Neural crest cell (in vitro differentiated cells): ENCODE data around the gene RTN4. TPM values are rescaled to one million over a fixed set of nuclear protein-coding genes. Genes with fewer than 3 reads are reported as not detected.
A peak's percentile ranks its signal among the peaks of the same experiment; 100 is the strongest.

Source experiments
- DNase-seq: peaks from one replicate; pipeline ENCODE4 v3.0.0; 2021; ENCODE audit warnings: low read depth, mixed read lengths, low spot score
- H3K27ac Mint-ChIP-seq: one replicate; pipeline ENCODE4 v1.8.0; 2021; ENCODE audit warnings: mild to moderate bottlenecking, mixed read lengths; ENCODE audit not compliant: unreplicated experiment
- H3K27me3 Mint-ChIP-seq: 2 replicates; pipeline ENCODE4 v1.8.0; 2021; ENCODE audit warnings: low read depth, mild to moderate bottlenecking, mixed read lengths
- H3K36me3 Mint-ChIP-seq: 2 replicates; pipeline ENCODE4 v1.8.0; 2021; ENCODE audit warnings: low read depth, mild to moderate bottlenecking, mixed read lengths
- H3K4me1 Mint-ChIP-seq: 2 replicates; pipeline ENCODE4 v1.8.0; 2021; ENCODE audit warnings: mixed read lengths
- H3K4me3 Mint-ChIP-seq: one replicate; pipeline ENCODE4 v1.8.0; 2021; ENCODE audit warnings: mild to moderate bottlenecking, mixed read lengths
- H3K9me3 Mint-ChIP-seq: 2 replicates; pipeline ENCODE4 v1.8.0; 2021; ENCODE audit warnings: mixed read lengths
- total RNA-seq: library from RNA; stranded (reverse); gene quantifications from 2 replicates; pipeline ENCODE4 v1.2.1, GENCODE V29; 2021
- TF ChIP-seq, protein P1 (sequence below): fragments of 200-600 bp; sonication (generic); conservative IDR thresholded peaks from 2 replicates; pipeline ENCODE4 v1.5.0; 2021; ENCODE audit warnings: antibody characterized with exemption, mild to moderate bottlenecking

The RTN4 gene
- total RNA-seq, 1 donor from 2014 or later = 204 TPM

- Mint-ChIP-seq H3K27ac (no peak overlapping the region), H3K4me3 (no peak overlapping the region), H3K4me1 (peaks cover 20% of the 10 kb centered on the region)
Measured at GRCh38 chr2:54986264-54986663, 64.0 kb downstream of the RTN4 start.

DNA sequence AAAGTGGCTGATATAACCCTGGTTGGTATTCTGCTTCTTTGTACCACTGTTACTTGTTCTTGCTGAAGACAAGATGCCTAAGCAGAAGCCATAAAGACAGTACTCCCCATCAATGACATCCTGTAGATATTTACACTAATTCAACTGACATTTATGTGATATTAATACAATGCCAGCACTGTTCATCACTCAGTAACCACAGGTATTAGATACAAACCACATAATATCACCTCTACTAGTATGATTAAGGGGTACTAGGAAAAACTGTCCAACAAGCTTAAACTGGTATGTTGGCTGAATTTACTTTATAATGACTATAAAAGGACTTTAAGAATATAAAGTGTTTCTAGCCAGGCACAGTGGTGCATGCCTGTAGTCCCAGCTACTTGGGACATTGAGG lies 65.8 kb downstream of the RTN4 start:
- H3K9me3 Mint-ChIP-seq = no peaks in the 10 kb centered on the region
- DNase-seq = no peak
- TF ChIP-seq, protein P1, sequence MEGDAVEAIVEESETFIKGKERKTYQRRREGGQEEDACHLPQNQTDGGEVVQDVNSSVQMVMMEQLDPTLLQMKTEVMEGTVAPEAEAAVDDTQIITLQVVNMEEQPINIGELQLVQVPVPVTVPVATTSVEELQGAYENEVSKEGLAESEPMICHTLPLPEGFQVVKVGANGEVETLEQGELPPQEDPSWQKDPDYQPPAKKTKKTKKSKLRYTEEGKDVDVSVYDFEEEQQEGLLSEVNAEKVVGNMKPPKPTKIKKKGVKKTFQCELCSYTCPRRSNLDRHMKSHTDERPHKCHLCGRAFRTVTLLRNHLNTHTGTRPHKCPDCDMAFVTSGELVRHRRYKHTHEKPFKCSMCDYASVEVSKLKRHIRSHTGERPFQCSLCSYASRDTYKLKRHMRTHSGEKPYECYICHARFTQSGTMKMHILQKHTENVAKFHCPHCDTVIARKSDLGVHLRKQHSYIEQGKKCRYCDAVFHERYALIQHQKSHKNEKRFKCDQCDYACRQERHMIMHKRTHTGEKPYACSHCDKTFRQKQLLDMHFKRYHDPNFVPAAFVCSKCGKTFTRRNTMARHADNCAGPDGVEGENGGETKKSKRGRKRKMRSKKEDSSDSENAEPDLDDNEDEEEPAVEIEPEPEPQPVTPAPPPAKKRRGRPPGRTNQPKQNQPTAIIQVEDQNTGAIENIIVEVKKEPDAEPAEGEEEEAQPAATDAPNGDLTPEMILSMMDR = no peak
- peaks cover 18% of the 10 kb centered on the region for H3K4me1 Mint-ChIP-seq
- H3K36me3 Mint-ChIP-seq = no peaks in the 10 kb centered on the region
- no peaks in the 10 kb centered on the region for H3K27me3 Mint-ChIP-seq
- H3K27ac Mint-ChIP-seq = no peak overlapping the region
- H3K4me3 Mint-ChIP-seq = no peak overlapping the region

More at GRCh38 chr2:54986264-54986663, 64.0 kb downstream of the RTN4 start:
- TF ChIP-seq, protein P1 = no peak
- H3K36me3 Mint-ChIP-seq = no peaks in the 10 kb centered on the region
- H3K27me3 Mint-ChIP-seq = no peaks in the 10 kb centered on the region
- no peaks in the 10 kb centered on the region for H3K9me3 Mint-ChIP-seq
- DNase-seq = no peak

DNA sequence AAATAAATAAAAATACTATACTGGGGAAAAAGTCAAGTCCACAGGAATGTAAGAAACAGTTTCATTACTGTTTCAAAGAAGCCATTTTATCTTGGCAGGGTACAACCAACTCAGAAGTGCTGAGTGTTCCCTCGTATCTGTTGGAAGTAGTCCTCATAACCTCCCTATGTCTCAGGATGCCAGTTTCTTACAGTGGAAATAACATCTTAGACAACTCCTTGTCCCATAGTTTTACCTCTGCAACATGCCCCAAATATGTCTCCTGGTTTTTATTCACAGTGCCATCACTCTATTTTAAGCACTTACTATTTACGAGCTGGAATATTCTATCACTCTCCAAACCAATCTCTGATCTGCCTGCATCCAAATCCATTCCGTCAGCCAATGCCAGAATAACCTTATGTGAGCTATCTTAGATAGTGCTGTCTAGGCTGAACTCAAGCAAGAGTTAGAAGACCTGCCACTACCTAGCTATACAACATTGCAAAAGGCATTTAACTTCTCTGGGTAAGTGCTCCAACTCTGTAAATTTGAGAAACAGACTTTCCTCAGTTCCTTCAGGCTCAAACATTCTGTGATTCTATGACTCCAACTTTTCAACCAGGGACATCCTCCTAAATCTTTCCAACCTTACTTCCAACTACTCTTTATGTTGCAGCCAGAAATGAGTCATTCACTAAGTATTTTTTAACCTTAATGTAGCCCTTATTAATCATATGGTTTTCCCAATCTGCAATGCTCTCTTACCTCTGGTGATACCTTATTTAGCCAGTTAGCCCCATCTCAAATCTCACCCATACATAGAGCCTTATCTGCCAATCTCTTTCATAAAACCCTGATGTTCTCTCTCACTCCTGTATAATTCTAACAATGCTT lies 66.7 kb downstream of the RTN4 start:
- TF ChIP-seq, protein P1 = no peak
- no peak overlapping the region for H3K4me3 Mint-ChIP-seq
- peaks cover 15% of the 10 kb centered on the region for H3K4me1 Mint-ChIP-seq
- no peaks in the 10 kb centered on the region for H3K36me3 Mint-ChIP-seq
- no peaks in the 10 kb centered on the region for H3K27me3 Mint-ChIP-seq
- H3K9me3 Mint-ChIP-seq = no peaks in the 10 kb centered on the region
- DNase-seq = no peak
- no peak overlapping the region for H3K27ac Mint-ChIP-seq

DNA sequence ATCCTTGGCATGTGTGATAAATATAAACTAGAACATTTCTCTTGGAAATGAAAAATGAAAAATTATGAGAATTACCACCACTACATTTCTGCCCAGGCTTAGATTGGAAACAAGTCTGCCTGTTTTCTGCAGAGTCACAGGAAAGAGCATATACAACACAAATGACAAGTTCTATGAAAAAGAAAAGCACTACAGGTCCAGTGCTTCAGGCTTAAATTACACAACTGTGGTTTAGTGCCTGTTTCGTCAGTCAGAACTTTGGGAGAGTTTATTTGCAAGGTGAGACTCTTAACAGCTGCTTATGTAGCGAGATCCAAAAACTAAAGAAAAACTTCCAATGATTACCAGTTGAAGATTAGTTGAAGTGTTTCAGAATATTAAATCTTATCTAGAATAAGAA lies 68.9 kb downstream of the RTN4 start:
- peaks cover 10% of the 10 kb centered on the region for H3K36me3 Mint-ChIP-seq
- DNase-seq = no peak
- no peaks in the 10 kb centered on the region for H3K9me3 Mint-ChIP-seq
- peaks cover 20% of the 10 kb centered on the region for H3K4me1 Mint-ChIP-seq
- no peaks in the 10 kb centered on the region for H3K27me3 Mint-ChIP-seq
- H3K4me3 Mint-ChIP-seq = no peak overlapping the region
- TF ChIP-seq, protein P1 = no peak
- peak overlapping the region; percentile 30 for H3K27ac Mint-ChIP-seq

GRCh38 chr2:54979321-54980044 lies 70.8 kb downstream of the RTN4 start:
- Mint-ChIP-seq H3K27ac (no peak overlapping the region), H3K36me3 (peaks cover 12% of the 10 kb centered on the region)
- TF ChIP-seq, protein P1 = no peak

More at GRCh38 chr2:54979321-54980044, 70.8 kb downstream of the RTN4 start:
- Mint-ChIP-seq H3K4me1 (peaks cover 20% of the 10 kb centered on the region), H3K27me3 (no peaks in the 10 kb centered on the region), H3K9me3 (no peaks in the 10 kb centered on the region), H3K4me3 (no peak overlapping the region)
- DNase-seq = no peak
